Loucy (cell line): ENCODE measurements around the gene KRT17.

Experiments
- CTCF ChIP-seq: fragments of 200-600 bp; sonication (generic); conservative IDR thresholded peaks from 2 replicates; pipeline ENCODE4 v1.5.1; 2014; ENCODE audit warnings: mild to moderate bottlenecking, antibody characterized with exemption, low read length
- EZH2phosphoT487 ChIP-seq: fragments of 200-600 bp; IDR thresholded peaks from 2 replicates; pipeline ENCODE4 v1.6.1; 2018; ENCODE audit warnings: antibody characterized with exemption, mild to moderate bottlenecking, moderate library complexity, borderline replicate concordance

GRCh38 chr17:41618341-41619035 is 5.9 kb downstream of the KRT17 start:
- TF ChIP-seq CTCF (no peak), EZH2phosphoT487 (no peak)
